ENCODE data around the gene MALRD1.

MALRD1 gene

DNA sequence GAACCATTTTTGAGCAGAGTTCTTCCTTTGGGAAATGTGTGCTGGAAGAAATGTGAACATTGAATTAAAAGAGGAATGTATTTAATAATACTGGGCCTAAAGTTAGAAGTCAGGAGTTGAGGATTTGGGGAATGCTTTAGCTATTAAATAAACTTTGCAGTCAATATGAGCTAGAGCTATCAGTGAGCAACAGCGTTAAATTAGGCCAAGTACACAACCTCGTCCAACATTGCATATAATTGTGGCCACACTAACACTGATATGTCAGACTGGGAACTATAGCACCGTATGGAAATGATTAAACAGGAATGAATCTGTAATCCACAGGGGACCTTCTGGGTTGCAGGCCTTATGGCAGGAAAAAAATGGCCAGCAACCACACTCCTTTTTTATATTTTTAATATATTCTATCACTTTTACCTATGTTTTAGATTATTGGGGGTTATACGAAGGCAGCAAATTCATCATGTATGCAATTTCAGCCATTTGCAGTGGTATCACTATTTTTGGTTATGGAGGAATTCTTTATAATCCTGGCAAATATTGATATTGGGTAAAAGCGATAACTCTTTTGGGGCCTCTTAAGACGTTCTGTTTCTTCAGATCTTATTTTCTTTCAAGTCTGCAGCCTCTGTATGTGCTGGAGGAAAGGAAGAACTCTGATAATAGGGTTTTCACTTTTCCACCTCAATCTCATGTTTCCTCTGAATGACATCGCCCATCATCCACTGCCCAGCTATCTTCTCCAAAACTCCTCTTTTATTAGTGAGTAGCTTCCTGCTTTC, 531.4 kb downstream of the MALRD1 start:
- no peak for DNase-seq

DNA sequence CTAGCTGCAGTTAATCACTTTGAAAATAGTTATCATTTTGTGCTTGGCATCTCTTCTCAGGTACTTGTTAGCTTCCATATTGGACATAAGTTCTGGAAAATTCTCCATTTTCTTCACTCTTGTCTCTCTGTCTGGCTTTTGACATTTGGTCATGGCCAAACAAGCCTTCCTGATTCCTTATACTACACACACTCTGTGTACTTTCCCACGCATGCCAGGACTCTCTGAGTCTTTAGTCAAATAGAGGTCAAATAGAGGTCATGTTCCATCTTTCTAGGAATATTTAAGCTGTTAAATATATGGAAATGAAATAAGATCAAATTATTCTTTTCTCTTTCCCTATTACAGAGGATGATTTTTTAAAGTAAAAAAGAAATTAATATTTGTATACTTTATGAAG, 532.1 kb downstream of the MALRD1 start:
- DNase-seq, result no peak

DNA sequence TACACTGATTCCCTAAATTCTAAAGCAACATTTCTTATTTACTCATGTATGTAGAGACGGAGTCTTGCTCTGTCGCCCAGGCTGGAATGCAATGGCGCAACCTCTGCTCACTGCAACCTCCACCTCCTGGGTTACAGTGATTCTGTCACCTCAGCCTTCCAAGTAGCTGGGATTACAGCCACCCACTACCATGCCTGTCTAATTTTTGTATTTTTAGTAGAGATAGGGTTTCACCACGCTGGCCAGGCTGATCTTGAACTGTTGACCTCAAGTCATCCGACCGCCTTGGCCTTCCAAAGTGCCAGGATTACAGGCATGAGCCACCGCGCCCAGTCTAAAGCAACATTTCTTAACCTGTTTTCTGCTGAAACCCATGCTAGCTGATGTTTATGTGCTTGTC, 540.0 kb downstream of the MALRD1 start:
- DNase-seq, result no peak

DNA sequence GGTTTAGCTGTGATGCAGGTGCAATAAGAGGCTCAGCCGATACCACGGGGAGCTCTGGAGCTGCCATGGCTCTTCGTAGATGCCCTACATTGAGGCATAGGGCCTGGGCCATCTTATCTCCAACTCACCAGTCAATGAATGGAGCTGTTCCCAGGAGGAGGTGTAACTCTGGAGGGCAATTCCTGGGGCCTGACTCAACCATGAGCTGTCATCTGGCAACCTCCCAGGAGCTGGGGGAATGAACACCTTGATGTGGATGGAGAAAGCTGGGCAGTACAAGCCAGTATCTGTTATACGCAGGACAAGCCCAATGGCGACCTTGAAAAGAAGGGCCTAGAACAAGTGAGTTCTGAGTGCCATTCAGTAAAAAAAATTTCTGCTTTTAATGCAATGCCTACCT, 543.7 kb downstream of the MALRD1 start:
- no peak for DNase-seq

DNA sequence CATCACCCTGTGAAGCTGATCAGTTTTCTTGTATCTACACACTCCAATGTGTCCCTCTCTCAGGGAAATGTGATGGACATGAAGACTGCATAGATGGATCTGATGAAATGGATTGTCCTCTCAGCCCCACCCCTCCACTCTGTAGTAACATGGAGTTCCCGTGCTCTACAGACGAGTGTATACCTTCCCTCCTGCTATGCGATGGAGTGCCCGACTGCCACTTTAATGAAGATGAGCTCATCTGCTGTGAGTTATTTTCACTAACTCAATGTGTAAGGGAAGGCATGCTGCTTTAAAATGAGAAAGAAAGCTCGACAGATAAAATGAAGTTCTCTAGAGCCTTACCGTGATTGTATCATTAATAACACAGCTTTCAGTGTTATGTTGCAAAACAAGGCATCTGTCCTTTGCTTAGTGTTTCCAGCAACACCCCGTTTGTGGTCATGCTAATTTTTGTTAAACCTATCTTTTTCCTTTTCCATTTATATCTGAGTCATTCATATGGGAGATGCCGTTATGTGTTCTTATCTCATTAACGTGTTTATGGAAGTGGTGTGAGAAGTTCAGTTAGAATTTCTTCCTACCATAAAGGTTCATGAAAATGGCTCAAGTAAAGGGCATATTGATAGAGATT, 546.7 kb downstream of the MALRD1 start:
- DNase-seq, result no peak

DNA sequence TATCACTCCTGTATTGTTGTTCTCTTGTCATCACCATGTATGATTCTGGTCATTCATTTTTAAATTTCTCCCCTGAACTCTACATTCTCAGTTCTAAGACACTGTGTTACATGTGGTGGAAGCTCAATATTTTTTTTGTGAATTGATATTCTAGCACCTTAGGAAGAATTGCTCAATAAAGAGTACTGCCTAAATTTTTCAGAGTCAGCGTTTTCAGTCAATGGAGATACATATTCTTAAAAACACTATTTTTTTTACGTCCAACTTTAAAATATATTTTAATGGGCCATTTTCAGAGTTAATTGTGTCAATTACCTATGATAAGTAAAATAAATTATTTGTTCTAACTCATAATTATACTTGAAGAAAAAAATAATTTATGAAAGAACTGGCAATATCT, 557.2 kb downstream of the MALRD1 start:
- no peak for DNase-seq

DNA sequence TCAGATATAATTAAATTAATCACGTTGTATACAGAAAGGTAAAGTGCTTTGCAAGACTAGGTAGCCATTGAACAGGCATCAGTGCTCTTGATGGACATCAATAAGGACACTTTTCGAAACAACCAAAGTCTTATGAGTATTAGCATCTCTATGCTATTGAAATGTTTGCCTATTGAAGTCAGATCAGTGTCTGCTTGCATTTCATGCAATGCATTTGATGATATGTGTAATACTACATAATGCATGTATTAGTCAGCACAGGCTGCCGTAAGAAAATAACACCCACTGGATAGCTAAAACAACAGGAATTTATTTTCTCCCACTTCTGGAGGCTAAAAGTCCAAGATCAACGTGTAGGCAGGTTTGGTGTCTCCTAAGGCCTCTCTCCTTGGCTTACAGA, 558.4 kb downstream of the MALRD1 start:
- no peak for DNase-seq

DNA sequence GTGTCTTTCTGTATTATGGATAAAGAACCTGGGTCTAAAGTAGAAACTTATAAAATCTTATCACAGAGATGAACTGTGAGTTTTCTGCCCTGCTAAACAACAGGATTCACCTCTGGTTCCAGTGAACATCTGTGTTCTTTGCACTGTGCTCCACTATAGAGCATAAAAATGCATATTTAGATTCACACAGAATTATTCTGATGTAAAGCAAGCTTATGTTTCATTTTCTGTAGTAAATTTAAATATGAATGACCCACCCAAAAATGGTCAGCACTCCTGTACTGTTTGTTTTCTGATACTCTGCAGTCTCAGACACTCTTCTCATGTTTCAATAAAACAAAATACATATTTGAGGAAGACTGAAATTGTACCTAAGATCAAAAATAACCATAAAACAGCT, 563.2 kb downstream of the MALRD1 start:
- no peak for DNase-seq

DNA sequence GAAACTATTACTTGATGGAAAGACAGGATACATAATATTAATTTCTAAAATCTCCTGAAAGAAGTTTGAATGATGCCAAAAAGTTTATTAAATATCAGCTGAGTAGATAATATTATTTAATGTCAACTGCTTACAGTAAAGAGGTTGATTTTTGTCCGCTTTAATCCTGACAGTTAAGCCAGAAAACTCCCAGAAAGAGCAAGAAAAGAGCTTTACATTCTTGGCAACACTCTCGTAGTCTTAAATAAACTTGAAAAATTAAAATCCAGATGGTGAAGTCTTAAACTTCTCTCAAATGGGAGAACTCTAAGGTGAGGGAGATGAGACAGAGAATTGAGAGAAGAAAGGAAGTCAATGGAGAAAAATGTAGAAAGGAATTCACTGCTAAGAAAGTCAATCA, 568.4 kb downstream of the MALRD1 start:
- DNase-seq, result no peak

DNA sequence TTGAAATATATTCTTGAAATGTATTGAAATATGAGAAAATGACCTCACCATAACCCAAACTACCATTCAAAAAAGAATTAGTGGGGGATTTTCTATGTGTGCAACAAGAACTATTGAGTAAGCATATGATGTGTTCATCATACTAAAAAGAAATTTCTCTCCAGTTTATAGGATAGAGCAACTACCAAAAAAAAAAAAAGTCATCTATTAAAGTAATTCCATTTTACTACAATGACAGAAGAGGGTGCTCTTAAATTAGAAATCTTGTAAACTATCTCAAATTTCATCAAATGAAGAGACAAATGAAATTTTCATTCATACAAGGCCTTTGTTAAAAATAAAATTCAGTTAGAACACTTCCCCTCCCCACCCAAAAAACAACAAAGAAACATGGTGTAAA, 572.2 kb downstream of the MALRD1 start:
- no peak for DNase-seq

DNA sequence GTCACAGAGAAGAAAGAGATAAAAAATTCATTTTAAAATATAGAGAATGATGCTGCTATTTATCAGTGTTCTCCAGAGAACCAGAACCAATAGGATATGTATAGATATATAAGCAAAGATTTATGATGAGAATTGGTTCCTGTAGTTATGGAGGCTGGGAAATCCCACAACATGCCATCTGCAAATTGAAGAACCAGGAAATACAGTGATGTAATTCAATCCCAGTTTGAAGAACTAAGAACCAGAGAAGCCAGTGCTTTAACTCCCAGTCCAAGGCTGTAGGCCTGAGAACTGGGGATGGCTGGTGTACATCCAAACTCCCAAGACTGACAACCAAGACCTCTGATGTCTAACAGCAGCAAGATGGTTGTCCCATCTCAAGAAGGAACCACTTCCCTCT, 574.7 kb downstream of the MALRD1 start:
- DNase-seq, result no peak

DNA sequence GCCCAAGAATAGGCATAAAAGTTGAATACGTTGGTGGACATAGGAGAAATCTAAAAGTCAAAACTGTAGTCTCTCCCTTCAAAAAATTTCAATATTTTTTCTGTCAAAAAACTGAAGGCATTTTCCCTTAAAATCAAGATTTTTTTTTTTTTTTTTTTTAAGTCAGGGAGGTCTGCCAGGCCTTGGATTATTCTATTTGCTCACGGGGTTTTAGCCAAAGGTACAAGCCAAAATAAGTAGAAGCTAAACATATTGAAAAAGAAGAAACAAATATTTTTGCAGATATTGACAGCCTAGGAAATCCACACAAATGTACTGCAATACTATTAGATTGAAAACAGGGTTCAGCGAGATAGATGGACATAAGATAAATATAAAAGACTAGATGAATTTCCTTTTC, 577.6 kb downstream of the MALRD1 start:
- no peak for DNase-seq

DNA sequence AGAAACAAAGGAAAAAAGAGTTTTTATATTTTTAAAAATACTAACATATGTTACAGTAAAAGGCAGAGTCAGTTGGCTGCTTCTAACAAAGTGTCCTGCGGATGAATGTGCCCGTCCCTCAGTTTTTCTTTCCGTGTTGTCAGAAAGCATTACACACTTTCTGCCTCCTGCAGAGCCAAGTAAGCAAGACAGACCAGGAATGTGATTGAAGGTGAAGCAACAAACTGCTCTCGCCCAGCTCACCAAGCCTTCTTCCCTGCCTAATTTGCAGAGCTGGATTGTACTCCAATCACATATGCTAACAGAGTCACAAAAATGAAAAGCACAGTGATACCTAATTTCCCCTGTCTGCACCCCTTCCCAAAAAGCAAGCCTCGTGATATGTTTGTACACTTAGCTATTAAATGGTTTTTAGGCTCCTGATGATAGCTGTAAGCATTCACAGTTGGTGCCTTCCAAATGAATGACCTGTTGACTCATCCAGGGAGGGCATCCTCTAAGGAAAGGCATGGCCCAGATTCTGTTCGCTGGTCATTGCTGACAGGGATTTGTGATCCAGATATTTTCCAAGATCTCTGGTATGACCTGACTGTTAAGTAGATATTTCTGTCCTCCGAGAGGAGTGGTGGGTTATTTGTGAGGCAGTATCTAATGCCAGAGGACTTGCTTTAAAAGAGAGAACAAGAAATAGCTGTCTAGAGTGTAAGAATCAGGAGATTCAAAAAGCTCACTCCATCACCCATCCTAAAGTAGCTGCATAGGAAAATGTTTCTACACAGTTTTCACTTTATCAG, 580.4 kb downstream of the MALRD1 start:
- no peak for DNase-seq

DNA sequence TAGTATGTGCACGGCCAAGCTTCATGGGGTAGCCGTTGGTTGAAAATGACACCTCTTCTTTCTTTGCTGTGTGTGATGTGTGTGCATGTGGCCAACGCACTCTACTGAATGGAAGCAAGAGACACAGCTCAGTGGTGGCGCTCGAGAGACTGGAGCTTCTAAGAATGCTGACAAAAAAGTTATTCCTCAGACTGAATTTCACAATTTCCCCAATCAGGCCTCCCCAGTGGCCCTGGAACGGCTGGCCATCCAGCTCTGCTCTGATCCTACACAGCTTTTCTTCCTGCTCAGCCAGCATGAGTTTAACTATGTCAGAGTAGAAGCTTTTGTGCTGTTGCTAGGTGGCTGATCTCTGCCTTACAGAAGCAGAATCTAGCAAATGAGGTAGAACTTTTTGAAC, 581.0 kb downstream of the MALRD1 start:
- DNase-seq, result no peak

DNA sequence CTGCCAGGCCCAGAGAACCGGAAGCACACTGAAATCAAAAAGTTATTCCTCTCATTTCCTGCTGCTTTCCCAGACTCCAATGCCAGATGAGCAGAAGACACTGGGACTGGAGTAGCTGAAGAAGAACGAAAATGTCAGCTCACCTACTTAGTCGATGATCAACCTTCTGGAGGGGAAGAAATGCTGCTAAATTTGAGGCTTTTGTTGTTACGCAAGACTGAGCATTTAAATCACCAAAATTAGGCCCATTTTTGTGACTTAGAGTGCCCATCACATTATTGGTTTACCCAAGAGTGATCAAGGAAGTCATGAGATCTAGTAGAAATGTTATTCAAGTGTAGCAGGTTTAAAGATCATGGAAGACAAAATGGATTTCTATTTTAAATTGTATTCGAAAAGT, 585.6 kb downstream of the MALRD1 start:
- no peak for DNase-seq

DNA sequence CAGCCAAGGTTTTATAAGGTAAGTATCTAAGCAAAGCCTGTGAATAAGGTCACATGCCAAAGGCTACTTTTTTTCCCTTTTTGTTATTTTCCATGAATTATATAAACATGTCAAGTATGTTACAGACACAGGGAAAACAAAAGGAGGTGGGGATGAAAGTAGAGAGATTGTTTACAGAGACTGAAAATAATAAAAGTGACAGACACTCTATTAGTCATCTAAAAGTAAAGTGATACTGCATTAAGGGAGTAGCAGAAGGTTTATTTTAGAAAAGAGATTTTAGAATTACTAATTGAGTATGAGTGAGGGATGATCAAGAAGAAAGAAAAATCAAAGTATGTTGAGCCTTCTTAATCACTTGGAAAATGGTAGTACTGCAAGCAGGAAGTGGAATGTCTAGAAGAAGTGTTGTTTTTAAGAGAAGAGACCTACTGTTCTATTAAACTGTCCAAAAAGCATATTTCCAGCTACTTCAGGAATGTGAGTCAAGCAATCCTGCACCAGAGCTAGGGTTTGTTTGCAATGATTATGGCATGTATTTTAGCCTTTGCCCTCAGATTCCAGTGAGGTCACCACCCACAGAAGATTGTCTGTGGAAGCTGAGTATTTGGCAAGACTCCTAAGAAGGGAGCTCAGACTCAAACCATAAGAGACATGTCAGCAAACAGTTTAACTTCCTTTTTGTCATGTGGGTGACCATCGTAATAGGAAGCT, 589.7 kb downstream of the MALRD1 start:
- DNase-seq, result no peak

DNA sequence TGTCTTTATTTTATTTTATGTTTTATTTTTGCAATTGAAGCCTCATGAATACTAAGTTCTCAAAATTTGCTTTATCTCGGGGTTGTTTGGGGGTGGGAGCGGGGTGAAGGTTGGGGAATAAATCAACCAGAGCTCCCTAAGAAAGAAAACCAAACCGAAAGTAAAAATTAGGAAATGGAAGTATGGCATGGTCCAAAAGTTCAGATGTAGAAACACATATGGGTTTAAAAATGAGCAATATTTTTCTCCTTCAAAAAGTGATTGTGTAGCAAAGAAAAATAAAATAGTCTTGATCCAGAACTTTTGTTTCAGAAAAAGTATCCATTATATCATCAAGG, 590.3 kb downstream of the MALRD1 start:
- no peak for DNase-seq

DNA sequence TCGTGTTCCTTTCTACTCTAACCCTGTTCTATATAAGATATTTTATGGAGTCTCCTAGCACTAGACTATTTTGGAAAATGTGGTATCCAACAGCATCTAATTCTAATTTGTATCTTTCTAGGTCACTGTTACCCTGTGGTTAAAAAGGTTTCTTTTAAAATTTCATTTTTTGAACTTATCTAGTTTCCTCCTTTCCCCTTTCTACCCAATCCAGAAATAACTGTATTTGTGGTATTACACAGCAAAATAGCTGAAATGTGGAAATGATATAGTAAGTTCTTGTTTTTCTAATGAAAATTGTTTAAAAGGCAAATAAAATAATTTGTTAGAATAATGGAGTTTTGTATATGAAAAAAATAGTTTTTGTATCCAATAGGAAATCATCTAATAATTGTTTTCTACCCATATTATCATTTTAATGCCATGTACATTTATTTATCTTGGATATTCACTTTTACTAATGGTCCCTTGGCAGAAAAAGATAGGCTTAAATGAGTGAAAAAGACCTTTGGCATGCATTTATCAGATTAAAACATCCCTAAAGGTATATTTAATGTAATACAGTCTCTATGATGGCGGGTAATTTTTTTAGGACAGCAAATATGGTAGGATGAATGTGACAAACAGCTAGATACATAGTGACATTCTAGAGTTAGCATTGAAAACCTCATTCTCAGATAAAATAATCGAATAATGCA, 592.1 kb downstream of the MALRD1 start:
- no peak for DNase-seq

DNA sequence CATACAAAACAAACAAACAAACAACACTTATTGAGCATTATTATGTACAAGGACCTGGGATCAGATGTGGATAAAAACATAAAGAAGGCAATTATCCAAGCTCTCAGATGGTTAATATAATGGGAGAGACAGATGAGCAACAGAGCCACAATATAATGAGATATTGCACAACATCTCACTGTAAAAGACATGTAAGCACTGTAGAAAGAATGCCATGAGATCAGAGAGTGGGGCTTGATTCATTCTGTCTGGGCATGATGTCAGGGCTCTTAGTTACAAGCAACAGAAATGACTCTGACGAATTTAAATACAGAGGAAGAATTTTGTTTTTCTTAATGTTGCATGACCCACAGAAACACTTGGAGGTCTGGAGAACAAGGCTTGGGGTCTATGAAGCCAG, 602.9 kb downstream of the MALRD1 start:
- DNase-seq, result no peak

DNA sequence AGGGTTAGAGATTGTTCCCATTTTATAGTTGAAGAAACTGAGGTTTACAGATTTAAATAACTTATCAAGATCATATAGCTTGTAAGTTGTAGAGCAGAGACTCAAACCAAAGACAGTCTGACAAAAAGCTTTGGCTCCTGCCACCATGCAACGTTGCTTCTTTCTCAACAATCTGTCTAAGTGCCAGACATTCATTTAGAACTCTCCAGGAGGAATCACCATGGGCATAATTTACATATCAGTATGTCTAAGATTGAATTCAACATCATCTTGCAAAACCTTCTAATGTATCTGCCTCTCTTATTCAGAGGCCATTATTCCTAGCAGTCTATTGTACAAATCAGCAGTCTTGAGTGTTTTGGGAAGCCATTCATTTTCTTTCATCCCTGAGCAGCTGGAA, 604.1 kb downstream of the MALRD1 start:
- no peak for DNase-seq

DNA sequence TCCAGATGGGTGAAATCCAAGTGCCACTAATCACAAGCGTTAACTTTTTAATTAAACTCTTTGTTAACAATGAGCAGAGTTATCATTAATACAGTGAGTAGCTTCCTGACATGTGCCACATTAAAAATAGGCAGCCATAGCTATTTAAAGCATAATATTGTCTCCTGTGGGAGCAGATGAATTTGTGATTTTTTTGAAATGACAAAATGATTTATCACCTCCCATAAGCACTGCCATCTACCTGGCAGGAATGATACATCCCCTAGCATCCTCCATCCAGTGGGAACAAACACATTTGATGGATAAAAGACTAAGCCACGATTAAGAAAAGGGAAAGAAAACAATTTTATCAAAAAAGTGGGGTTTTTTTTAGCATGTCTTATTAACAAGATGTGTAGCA, 605.3 kb downstream of the MALRD1 start:
- DNase-seq, result no peak

DNA sequence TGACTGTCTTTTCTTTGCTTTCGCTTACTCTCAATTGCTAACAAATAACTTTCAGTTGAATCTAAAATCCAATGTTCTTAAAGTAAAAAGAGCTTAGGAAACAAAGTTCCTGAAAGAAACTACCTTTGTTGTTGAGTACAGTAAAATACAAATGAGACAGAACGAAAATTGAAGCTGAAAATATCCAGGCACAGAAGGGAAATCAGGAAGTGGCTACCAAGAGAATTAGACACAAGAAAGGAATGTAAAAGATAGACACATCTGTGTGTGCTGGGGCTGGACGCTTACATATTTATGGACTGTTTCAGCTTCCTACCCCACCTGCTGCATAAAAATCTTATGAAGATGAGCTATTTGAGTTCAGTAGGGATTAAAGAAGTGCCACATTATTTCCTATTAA, 606.0 kb downstream of the MALRD1 start:
- DNase-seq, result no peak
